ENCODE measurements around the gene PLA2G6. TPM values are rescaled to one million over a fixed set of nuclear protein-coding genes. Genes with fewer than 3 reads are reported as not detected.

The PLA2G6 gene
- total and polyA plus RNA-seq, 9 of the 15 experiments (the other 6 are each of a cell fraction or from before 2014, with no cell fraction given): 0.11 to 12.2 (median 9.7) TPM

DNA sequence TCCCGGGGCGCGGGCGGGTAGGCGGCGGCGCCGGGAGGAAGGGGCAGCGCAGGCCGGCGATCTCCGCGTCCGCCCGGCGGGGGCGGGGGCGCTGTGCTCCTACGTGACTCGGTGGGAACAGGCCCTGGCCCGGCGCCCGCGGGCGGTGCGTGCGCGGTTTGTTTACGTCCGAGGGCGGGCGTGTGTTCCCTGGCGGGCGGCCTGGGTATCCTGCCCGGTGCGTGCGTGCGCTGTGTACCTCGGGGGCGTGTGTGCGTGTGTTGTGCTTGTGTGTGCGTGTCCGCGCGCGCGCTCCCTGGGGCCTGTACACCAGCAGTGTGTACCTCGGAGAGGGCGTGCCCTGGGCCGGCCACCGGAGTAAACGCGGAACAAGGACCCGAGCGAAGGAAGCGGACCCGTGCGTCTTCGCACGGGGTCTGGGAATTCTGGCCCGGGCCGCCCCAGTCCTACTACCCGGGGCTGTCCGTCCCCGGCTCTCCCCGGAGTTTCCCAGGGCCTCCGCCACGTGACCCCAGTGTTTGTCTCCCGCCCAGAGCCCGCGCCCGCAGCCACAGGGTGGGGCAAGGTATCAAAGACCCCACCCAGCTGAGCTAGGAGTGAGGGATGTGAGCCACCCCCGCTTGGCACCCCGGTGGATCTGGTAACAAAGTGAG is 20.9 kb upstream of the PLA2G6 start (continued):
- TF ChIP-seq, protein P1, sequence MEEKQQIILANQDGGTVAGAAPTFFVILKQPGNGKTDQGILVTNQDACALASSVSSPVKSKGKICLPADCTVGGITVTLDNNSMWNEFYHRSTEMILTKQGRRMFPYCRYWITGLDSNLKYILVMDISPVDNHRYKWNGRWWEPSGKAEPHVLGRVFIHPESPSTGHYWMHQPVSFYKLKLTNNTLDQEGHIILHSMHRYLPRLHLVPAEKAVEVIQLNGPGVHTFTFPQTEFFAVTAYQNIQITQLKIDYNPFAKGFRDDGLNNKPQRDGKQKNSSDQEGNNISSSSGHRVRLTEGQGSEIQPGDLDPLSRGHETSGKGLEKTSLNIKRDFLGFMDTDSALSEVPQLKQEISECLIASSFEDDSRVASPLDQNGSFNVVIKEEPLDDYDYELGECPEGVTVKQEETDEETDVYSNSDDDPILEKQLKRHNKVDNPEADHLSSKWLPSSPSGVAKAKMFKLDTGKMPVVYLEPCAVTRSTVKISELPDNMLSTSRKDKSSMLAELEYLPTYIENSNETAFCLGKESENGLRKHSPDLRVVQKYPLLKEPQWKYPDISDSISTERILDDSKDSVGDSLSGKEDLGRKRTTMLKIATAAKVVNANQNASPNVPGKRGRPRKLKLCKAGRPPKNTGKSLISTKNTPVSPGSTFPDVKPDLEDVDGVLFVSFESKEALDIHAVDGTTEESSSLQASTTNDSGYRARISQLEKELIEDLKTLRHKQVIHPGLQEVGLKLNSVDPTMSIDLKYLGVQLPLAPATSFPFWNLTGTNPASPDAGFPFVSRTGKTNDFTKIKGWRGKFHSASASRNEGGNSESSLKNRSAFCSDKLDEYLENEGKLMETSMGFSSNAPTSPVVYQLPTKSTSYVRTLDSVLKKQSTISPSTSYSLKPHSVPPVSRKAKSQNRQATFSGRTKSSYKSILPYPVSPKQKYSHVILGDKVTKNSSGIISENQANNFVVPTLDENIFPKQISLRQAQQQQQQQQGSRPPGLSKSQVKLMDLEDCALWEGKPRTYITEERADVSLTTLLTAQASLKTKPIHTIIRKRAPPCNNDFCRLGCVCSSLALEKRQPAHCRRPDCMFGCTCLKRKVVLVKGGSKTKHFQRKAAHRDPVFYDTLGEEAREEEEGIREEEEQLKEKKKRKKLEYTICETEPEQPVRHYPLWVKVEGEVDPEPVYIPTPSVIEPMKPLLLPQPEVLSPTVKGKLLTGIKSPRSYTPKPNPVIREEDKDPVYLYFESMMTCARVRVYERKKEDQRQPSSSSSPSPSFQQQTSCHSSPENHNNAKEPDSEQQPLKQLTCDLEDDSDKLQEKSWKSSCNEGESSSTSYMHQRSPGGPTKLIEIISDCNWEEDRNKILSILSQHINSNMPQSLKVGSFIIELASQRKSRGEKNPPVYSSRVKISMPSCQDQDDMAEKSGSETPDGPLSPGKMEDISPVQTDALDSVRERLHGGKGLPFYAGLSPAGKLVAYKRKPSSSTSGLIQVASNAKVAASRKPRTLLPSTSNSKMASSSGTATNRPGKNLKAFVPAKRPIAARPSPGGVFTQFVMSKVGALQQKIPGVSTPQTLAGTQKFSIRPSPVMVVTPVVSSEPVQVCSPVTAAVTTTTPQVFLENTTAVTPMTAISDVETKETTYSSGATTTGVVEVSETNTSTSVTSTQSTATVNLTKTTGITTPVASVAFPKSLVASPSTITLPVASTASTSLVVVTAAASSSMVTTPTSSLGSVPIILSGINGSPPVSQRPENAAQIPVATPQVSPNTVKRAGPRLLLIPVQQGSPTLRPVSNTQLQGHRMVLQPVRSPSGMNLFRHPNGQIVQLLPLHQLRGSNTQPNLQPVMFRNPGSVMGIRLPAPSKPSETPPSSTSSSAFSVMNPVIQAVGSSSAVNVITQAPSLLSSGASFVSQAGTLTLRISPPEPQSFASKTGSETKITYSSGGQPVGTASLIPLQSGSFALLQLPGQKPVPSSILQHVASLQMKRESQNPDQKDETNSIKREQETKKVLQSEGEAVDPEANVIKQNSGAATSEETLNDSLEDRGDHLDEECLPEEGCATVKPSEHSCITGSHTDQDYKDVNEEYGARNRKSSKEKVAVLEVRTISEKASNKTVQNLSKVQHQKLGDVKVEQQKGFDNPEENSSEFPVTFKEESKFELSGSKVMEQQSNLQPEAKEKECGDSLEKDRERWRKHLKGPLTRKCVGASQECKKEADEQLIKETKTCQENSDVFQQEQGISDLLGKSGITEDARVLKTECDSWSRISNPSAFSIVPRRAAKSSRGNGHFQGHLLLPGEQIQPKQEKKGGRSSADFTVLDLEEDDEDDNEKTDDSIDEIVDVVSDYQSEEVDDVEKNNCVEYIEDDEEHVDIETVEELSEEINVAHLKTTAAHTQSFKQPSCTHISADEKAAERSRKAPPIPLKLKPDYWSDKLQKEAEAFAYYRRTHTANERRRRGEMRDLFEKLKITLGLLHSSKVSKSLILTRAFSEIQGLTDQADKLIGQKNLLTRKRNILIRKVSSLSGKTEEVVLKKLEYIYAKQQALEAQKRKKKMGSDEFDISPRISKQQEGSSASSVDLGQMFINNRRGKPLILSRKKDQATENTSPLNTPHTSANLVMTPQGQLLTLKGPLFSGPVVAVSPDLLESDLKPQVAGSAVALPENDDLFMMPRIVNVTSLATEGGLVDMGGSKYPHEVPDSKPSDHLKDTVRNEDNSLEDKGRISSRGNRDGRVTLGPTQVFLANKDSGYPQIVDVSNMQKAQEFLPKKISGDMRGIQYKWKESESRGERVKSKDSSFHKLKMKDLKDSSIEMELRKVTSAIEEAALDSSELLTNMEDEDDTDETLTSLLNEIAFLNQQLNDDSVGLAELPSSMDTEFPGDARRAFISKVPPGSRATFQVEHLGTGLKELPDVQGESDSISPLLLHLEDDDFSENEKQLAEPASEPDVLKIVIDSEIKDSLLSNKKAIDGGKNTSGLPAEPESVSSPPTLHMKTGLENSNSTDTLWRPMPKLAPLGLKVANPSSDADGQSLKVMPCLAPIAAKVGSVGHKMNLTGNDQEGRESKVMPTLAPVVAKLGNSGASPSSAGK (IDR thresholded peaks at IDR 0.05): 0 out of 2 replicates have a peak, but pooled peaks have one; percentile 35
- TF ChIP-seq ZNF24 (IDR thresholded peaks at IDR 0.05) (no peak), ZNF232 (CRISPR knock-in tag; IDR thresholded peaks at IDR 0.05) (no peak), BRCA1 (IDR thresholded peaks at IDR 0.05) (no peak), BRCA1 (CRISPR knock-in tag; IDR thresholded peaks at IDR 0.05) (no peak), ZFX (CRISPR knock-in tag; IDR thresholded peaks at IDR 0.05) (peak; percentile 54), BMI1 (IDR thresholded peaks at IDR 0.05; ENCODE audit: low read length) (no peak), POLR3G (IDR thresholded peaks at IDR 0.05; ENCODE audit: extremely low read depth, insufficient read length, insufficient replicate concordance) (no peak), SMARCE1 (IDR thresholded peaks at IDR 0.05) (no peak), RBM14 (IDR thresholded peaks at IDR 0.05; ENCODE audit: borderline replicate concordance, insufficient read depth, low read depth, low read length) (no peak), RNF2 (IDR thresholded peaks at IDR 0.05) (no peak), RBFOX2 (IDR thresholded peaks at IDR 0.05; ENCODE audit: low read depth, low read length) (peak; percentile 72), KDM1A (IDR thresholded peaks at IDR 0.05) (peak in 1 of 2 experiments; percentile 85; a peak in 2 of 4 replicates), ELF2 (CRISPR knock-in tag; IDR thresholded peaks at IDR 0.05) (no peak), ZNF311 (CRISPR knock-in tag; IDR thresholded peaks at IDR 0.05) (no peak), NRF1 (conservative IDR thresholded peaks at IDR 0.05 in 1 of 2, IDR thresholded peaks at IDR 0.05 in 1 of 2) (peak; percentile 58 to 66; a peak in 3 of 4 replicates), ILK (tag; IDR thresholded peaks at IDR 0.05; ENCODE audit: borderline replicate concordance, low read depth) (no peak), HMGN3 (IDR thresholded peaks at IDR 0.05; ENCODE audit: borderline replicate concordance, extremely low read depth, insufficient read length, low read depth, low read length) (peak; percentile 35)

All from K562 (cell line).